ENCODE results near the gene SPATA20.

The SPATA20 gene

GRCh38 chr17:50547035-50547735 is at the start of gene SPATA20:
TSS of gene SPATA20 (plus strand) at chr17:50547174. CDS start at chr17:50547209, 35 bp downstream.
- peak; percentile 99 for TF ChIP-seq CTCF (IDR thresholded peaks at IDR 0.05; ENCODE audit: borderline replicate concordance, insufficient read depth, low read depth, low read length)
- H3K4me3 ChIP-seq (ENCODE audit: low read depth, low read length): peak within 1 kb of the TSS; percentile 58

DNA sequence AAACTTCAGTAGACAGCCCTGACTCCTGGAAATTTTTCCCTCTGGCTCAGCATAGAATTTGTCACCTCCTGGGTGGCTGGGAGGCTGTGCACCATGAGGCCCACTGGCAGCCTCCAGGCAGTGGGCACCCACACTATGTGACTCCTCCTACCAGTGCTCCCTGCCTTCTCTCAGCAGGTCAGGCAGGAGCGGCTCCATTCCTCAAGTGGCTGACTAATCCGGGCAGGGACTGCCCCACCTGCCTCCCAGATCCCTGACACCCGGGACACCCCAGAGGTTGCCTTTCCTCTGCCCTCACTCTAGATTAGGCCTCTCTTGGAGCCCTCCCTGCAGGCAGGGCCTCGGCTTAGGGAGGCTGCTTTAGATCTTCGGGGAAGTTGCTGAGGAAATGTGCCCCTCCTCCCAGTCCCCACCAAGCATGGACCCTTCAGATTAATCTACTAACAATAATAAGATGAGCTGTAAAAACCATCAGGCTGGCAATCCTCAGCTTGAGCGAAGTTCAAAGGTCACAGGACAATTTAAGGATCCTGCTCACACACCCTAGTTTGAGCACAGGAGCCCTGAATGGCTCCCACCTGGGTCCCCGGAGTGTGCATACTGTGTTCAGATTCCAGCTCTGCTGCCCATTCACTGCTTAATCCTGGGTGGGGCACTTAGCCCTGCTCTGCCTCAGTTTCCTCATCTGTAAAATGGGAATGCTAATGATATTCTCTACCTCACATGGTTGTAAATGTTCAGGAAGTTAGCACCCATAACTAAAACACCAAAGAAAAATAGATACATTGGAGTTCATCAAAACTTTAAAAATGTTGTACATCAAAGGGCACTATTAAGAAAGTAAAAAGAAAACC is 48.7 kb upstream of the SPATA20 start:
- no peak overlapping the region for H3K4me3 ChIP-seq (ENCODE audit: low read depth, low read length)

GRCh38 chr17:50499270-50499669 is 47.7 kb upstream of the SPATA20 start:
- no peak overlapping the region for H3K4me3 ChIP-seq (ENCODE audit: low read depth, low read length)
- TF ChIP-seq CTCF (IDR thresholded peaks at IDR 0.05; ENCODE audit: borderline replicate concordance, insufficient read depth, low read depth, low read length): no peak

More for the DNA sequence above, 48.7 kb upstream of the SPATA20 start:
- TF ChIP-seq CTCF (IDR thresholded peaks at IDR 0.05; ENCODE audit: borderline replicate concordance, insufficient read depth, low read depth, low read length): no peak

- no peak overlapping the region for H3K4me3 ChIP-seq (ENCODE audit: low read depth, low read length)
- no peak for TF ChIP-seq CTCF (IDR thresholded peaks at IDR 0.05; ENCODE audit: borderline replicate concordance, insufficient read depth, low read depth, low read length)
Measured at GRCh38 chr17:50499721-50500120, 47.3 kb upstream of the SPATA20 start.

GRCh38 chr17:50501054-50501453 is 45.9 kb upstream of the SPATA20 start:
- no peak overlapping the region for H3K4me3 ChIP-seq (ENCODE audit: low read depth, low read length)
- peak; percentile 19; the same call in 1 of the 2 replicates for TF ChIP-seq CTCF (IDR thresholded peaks at IDR 0.05; ENCODE audit: borderline replicate concordance, insufficient read depth, low read depth, low read length)

- H3K4me3 ChIP-seq (ENCODE audit: low read depth, low read length): no peak overlapping the region
- TF ChIP-seq CTCF (IDR thresholded peaks at IDR 0.05; ENCODE audit: borderline replicate concordance, insufficient read depth, low read depth, low read length): no peak
Measured at GRCh38 chr17:50502301-50502990, 44.5 kb upstream of the SPATA20 start.

All from GM12875 (cell line).